SW480 (cell line): Measurements from ENCODE around the gene GMCL1.
"Not testable (repeated sequence)": the region's sequence is repeated elsewhere in the genome, so short reads cannot be mapped to it uniquely, and the experiment has no call there.

Source experiments
- DNase-seq: peaks from one replicate; pipeline ENCODE4 v3.0.0-alpha.2; 2016; ENCODE audit warnings: low spot score

Gene GMCL1

DNA sequence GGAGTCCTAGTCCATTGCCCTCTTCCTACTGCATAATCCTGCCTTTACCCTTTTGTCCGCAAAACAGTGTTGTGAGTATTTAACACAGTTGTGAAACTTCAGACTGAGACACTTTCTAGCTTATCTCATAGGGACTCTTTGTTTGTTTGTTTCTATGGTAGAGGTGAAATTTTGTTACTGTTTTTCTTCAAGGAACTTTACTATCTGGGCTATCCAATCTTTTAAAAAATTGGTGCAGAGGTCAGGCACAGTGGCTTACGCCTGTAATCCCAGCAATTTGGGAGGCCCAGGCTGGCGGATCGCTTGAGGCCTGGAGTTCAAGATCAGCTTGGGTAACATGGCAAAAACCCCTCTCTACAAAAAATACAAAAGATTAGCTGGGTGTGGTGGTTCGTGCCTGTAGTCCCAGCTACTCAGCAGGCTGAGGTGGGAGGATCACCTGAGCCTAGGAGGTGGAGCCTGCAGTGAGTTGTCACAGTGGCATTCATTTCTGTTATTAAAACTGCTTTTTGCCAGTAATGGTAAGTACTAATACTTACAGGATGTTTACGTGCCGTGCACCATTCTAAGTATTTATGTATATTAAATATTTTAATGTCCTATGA is 18.8 kb downstream of the GMCL1 start:
- DNase-seq, result no peak

DNA sequence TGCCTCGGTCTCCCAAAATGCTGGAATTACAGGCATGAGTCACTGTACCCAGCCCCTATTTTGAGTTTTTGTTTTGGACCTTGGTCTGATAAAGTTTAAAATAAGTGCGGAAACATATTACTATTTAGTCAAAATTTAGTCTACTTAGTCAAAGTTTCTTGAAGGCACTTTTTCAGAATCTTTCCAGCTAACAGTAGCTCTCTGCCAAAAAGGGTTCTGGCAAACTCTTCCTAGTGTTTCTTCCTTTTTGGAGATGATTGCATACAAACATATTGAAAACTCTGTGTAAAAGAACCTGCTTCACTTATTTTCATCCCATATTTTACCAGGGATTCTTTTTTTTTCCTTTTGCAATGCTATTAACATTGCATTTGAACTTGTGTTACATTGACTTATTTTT is 28.8 kb downstream of the GMCL1 start:
- no peak for DNase-seq

DNA sequence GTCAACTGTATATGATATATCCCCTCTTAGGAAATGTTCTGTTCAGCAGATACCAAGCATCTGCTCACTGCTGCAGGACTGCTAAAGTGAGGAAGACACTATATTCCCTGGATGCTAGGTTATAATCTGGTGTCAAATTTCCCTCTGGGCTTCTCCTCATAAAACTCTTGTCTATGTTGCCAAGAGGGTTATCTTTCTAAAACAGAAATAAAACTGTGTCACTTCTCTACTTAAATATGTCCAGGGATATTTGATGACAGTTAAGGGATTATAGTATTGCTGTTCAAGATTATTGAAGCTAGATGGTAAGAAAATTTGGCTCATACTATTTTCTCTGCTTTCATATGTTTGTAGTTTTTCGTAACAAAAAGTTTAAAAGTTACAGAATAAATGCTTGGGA is 33.8 kb downstream of the GMCL1 start:
- DNase-seq, result no peak

DNA sequence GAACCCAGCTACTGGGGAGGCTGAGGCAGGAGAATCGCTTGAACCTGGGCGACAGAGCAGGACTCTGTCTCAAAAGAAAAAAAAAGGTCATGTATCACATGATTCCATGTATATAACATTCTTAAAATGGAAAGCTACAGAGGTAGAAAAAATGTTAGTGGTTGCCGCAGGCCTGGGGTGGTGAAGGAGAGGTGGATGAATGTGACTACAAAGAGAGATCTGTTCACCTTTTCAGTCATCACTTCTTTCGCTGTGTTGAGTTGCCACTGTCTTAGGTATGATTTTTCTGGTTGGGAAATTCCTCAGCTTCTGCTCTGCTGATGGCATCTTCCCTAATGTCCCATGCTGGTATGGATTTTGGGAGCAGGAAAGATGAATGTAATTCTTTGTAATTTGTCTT is 59.0 kb downstream of the GMCL1 start:
- DNase-seq, result no peak

DNA sequence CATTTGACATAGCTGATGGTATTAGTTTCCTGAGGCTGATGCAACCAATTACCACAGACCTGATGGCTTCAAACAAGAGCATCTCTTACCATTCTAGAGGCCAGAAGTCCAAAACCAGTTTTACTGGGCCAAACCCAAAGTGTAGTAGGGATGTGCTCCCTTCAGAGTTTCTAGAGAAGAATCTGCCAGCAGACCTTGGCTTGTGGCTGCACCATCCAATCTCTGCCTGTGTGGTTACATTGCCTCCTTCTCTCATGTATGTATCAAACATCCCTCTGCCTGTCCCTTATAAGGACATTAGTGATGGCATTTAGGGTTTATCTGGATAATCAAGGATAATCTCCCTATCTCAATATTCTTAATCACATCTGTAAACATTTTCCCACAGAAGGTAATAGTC is 59.8 kb downstream of the GMCL1 start:
- no peak for DNase-seq

DNA sequence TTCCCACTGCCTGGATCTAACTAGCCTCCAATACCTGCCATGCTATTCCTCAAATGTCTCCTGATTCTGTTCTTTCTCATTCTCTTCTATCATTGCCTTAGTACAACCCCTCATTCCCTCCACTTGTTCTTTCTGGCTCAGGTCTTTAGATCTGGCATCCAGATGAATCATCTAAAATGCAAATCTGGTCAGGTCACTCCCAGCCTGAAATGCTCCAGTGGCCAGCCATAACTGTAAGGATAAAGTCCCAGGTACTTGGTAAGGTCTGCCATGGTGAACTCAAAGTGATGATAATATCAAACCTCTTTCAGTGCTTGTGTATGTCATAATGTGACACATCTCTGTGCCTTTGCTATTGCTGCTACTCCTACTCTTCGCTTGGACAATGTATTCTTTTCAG is 61.4 kb downstream of the GMCL1 start:
- DNase-seq, result no peak

DNA sequence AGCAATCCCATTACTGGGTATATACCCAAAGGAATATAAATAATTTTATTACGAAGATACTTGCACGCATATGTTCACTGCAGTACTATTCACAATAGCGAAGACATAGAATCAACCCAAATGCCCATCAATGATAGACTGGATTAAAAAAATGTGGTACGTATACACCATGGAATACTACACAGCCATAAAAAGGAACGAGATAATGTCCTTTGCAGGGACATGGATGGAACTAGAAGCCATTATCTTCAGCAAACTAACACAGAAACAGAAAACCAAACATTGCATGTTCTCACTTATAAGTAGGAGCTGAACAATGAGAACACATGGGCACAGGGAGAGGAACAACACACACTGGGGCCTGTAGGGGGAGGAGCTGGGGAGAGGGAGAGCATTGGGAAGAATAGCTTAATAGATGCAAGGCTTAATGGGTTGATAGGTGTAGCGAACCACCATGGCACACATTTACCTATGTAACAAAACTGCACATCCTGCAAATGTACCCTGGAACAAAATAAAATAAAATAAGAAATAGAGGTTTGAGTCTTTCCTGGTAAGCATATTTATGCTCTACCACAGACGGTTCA is 63.5 kb downstream of the GMCL1 start:
- not testable (repeated sequence) for DNase-seq

DNA sequence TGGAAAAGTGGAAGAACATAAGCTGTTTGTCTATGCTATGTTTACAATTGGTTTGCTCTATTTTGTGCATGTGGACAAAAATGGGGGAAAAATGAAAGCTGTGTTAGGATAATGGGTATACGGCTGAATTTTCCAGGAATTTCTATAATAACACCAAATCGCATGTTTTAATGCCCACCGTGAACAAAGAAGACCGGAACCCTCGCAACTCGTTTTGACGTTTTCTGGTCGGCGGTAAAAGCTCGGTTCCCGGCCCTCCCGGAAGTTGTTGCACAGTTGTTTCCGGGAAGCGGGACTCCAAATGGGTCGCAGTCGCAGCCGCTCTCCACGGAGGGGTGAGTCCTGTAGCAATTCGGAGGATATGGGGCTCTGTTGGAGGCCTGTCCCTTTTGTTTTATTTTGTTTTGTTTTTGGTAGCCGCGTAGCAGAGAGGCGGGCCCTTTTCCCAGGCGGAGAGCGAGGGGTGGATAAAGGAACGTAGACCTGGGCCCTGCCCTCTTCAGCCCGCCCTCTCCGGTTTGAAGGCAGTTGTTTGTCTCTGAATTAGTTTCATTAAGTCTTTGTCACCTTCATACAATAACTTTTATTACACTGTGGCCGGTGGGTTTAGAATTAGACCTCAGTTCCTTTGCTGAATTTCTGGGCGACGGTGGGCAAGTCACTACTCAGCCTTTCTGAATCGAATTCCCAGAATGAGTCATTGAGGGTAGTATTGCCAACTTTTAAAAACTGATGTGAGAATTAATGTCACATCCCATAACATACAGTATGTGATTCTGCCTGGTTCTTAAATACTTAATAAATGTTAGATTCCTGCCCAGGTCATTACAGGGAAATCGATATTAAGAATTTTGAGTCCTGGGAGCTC is 64.5 kb downstream of the GMCL1 start, which contains the start of gene SNRNP27:
Gene SNRNP27, plus strand, starts transcription at position 273 of the 868 bp plus-strand sequence. Its CDS starts 29 bp downstream, at position 302.
- DNase-seq, result peak; percentile 82

DNA sequence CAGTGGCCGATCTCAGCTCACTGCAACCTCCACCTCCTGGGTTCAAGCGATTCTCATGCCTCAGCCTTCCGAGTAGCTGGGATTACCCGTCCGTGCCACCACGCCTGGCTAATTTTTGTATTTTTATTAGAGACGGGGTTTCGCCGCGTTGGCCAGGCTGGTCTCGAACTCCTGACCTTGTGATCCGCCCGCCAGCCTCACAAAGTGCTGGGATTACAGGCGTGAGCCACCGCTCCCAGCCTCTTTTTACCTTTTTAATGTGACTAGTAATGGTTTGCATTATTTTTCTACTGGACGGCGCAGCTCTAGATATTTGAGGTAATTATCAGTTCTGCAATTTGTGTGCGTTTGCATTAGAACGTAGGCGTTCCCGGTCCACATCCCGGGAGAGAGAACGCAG is 65.3 kb downstream of the GMCL1 start:
- not testable (repeated sequence) for DNase-seq

DNA sequence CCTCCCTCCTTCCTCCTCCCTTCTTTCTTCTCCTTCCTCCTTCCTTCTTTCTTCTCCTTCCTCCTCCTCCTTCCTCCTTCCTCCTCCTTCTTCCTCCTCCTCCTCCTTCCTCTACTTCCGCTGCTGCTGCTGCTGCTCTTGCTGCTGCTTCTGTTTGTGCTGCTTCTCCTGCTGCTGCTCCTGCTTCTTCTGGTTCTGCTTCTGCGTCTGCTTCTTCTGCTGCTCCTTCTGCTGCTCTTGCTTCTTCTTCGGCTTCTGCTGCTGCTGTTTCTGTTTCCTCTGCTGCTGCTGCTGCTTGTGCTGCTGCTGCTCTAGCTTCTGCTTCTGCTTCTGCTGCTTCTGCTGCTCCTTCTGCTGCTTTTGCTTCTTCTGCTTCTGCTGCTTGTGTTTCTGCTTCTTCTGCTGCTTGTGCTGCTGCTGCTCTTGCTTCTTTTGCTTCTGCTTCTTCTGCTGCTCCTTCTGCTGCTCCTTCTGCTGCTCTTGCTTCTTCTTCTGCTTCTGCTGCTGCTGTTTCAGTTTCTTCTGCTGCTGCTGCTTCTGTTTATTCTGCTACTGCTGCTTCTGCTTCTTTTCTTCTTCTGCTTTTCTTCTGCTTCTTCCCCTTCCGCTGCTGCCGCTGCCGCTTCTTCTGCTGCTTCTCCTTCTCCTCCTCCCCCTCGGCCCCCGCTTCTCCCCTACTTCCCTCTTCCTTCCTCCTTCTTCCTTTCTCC is 72.9 kb downstream of the GMCL1 start:
- no peak for DNase-seq

DNA sequence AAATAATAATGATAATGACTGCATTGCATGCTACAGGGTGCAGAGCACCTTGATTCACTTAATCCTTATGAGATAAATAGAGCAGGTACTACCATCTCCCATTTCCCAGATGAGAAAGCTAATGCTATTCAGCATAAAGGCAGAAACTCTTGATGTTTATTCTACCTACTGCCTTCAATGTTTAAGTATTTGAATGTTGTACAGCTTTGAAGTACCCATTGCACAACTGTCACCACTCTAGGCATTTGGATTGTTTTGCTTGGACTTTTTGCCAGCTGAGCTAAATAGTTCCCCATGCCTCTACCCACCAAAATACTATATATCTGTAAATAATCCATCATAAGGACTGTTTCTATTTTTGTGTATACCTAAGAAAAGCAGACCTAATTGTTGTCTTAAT is 77.8 kb downstream of the GMCL1 start:
- DNase-seq, result no peak

DNA sequence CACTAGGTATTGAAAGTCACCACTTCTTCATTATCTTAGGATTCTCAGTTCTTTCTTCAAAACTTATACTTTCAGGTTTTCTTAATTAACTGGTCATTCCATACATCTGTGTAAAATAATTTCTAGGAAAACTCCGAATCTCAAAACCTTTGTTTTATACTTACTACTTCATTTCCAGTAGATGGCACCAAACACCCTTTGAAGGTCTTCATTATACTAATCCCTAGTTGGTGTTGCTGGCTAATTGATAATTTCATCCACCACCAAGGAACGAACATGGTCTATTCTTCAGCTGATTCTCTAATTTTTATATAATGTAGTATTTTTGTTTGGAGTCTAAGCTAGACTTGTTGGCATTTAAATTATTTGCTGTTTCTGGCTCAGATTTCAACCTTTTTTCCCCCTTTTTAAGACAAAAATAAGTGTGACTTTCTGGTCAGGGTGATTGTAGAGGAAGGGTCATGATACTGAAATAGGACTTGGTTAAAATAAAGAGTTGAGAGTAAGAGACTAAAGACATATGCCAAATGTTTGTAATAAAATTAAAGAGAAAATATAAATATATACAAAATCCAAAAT is 82.6 kb downstream of the GMCL1 start:
- DNase-seq, result peak; percentile 80

DNA sequence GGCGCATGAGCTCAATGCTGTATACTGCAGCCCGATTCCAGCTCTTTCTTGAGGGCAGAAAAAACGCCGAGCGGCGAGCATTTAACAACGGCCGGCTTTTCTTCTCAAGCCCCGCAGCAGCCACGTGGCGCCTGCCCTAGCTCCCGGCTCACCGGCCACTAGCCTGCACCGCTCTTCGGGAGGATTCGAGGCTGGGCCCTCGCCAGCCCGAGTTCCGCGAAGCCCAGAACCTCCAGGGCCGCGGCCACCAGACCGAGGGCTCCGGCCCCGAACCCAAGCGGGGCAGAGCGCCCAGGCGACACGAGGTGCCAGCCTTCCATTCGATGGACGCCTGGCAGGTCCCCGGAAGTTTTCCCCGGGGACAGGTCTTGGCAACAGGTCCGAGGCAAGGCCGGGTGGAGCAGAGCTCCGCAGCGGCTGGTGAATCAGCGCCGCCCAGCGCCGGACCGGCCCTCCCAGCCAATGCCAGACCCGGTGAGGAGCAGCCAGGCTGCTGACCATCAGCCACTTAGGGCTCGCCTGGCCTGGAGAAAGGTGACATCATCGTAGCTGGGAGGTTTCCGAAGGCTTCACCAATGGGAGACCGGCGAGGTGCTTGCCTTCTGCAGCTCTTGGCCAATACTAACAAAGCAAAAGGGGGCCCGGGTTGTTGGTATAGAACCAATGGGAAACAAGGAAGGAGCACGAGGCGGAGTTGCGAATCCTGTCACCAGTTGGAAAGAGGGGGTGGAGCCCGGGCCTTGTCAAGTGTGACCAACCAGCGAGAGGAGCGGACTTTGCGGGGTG is 84.9 kb downstream of the GMCL1 start:
- peak; percentile 100 for DNase-seq

DNA sequence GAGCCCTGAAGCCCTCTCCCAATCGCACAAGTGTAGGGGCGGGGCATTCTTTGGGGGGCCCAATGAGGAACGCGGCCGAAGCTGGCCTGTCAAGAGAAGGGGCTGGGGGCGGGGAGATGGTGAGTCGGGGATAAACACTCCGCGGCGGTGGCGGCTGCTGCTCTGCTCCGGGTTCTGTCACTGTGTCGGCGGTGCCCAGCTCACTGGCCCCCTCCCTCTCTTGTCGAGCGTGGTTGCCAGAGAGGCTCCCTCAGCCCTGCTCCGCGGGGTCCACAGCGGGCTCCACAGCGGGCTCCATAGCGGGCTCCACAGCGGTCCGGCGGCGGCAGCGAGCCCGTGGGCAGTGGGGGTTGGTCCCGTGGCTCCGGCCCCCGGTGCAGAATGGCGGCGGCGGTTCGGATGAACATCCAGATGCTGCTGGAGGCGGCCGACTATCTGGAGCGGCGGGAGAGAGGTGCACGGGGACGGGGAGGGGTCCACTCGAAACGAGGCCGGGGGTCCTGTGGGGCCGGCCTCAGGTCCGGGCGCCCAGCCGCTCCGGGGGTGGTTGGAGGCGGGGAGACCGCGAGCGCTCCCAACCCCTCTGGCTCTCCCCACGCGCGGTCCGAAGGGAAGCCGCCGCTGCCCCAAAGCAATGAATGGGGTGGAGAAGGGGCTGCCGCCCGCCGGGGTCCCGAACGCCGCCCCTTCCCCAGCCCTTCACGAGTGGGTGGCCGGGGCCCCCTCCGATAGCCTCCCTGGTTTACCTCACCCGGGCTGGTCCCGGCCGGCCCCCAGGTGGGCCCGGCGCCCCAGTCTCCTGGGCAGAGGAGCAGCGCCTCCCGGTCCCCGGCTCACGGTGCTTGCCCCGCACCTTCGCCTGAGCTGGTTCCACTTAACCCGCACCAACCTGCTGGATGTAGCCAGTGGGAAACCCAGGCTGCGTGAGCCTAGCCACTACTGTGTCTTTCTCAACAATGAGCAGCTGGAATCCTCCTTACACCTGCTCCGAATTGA is 85.8 kb downstream of the GMCL1 start, which contains the start of gene MXD1:
Gene MXD1, plus strand, starts transcription at position 160 of the 996 bp plus-strand sequence. Its CDS starts 222 bp downstream, at position 382.
- no peak for DNase-seq

DNA sequence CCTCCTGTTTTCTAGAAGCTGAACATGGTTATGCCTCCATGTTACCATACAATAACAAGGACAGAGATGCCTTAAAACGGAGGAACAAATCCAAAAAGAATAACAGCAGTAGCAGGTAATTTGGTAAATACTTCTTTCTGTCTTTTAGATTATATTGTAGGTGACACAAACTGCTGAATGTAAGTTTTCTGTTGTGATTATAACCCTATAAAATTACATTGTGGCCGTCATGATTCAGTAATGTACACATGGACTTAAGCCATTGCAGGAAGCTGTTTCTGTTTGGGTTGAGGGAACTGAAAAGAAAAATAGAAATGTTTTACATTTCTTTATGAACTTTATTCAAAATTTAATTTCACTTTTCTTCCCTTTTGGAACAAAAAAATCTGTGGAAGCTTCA is 86.6 kb downstream of the GMCL1 start:
- DNase-seq, result no peak

DNA sequence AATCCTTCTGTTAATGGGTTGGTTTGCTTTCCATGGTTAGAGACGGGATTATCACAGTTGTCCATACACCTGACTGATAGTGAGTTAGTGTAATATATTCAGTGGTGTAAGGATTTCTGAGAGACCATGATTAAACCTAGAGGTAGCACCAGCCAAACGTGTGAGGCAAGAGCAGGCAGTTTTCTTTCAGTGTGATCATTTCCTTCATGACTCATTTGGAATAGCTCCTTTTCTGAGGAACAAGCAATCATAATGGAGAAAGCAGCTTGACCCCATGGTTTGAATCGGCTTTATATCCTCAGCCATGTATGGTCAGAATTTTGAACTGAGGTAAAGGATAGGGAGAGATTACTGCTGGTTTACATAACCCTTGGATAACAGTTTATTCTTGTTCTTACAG is 88.4 kb downstream of the GMCL1 start:
- DNase-seq, result peak; percentile 53

DNA sequence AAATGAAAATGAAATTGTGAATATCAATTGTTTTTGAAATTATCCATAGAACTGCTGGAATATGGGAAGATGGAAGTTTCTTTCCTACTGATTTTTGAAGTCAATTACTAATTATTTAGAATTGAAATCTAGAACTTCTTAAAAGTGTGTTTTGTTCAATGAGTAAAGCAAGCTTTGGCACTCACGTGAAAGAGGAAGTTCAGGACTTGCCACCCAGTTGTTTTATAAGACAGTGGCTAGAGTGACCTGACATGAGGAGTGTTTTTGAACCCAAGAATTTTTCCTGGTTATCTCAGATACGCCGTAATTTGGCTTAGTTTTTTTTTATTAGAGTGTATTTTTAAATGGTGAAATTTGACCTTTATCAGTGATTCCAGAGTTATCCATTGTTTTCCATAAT is 88.9 kb downstream of the GMCL1 start:
- no peak for DNase-seq

DNA sequence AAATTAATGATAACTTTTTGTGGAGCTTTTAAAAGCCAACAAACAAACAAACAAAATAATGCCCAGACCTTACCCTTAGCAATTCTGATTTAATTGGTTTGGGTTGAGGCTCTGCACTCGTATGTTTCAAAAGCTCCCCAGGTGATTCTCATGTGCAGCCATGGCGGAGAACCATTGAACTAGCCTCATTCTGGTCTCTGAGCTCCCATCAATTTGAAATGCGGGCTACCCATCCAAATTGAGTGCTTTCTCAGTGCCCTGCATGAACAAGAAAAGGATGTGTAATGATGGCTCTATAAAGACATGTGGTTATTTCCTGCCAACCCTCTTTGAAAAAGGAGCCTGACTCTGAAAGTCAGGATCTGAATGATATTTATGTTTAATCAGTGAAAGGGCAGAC is 93.7 kb downstream of the GMCL1 start:
- DNase-seq, result no peak

DNA sequence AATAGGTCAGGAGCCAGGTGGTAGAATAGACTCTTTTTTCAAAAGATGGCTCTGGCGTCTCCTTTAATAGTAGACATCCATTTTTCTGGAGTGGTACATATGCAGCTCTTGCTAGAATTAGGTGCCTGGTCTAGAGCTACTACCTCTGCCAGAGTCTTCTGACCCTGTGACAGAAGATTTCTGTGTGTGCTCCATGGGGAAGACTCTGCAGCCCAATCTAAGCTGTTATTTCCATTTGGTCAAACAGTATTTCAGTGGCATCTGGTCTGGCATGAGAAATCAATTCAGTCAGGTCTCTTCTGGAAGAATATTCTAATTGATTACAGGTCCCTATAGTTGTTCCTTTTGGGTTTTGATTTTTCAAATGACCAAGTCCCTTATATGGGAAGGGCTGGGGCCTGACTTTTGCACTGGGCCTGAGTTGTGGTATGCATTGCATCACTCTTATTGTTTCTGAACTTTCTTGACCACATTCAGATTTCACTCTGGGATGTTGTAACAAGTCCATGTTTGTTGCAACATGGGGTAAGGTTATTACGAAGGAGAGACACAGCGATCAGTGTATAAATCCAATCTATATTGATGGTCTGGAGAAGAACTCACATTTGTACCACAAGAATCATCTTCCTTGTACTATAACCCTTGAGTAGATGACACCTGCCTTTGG is 97.5 kb downstream of the GMCL1 start:
- no peak for DNase-seq
